ENCODE measurements around the gene SPOCK1.

SPOCK1 gene

DNA sequence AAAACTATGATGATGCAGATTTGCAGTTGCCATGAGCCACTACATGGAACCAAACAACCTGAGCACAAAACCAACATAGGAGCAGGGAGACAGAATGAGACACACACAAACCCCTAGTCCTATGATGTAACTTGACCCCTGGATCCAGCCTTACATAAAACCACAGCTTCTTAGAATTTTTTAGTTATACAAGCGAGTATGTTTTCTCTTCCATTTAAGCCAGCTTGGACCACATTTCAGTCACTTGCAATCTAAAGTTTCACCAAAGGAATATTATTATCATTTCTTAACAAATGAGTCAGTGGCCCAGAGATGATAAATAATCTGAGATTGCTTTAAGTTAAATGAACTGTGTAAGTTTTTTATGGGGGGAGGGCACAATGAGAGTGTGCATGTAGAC is 6.8 kb downstream of the SPOCK1 start:
- DNase-seq (ENCODE audit: low spot score): no peak

DNA sequence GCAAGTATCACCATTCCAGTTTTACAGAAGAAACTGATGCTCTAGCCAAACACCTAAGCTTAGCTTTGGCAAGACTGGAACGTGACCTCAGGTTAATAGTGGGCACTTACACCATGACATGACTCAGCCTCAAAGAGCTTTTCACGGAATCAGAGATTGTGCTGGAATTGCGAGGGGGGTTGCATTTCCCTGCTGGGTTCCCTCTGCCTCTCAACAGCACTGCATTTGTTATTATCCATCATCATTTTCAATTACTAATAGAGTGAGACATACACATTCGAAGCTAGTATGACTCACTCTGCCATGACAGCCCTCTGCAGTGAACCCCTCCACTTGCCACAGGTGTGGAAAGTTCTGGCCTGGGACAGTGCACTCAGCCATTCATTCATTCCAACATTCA is 8.0 kb downstream of the SPOCK1 start:
- DNase-seq (ENCODE audit: low spot score): no peak

DNA sequence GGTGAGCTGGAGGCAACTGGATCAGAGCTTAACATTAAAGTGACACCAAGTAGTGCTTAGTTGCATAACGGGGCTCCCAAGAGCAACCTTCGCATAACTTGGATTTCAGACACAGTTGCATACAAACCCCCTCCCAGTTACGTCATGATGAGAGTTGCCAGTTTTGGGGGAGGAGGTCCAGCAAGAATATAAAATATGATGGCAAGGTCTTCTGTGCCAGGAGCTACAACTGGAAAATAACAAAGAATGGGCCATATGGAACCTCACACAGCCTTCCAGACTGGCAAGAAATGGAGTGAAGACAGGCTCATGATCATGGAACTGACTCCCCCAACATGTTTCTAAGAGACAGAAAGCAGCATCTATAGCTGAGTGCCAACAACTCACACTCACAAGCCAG is 8.5 kb downstream of the SPOCK1 start:
- no peak for DNase-seq (ENCODE audit: low spot score)

DNA sequence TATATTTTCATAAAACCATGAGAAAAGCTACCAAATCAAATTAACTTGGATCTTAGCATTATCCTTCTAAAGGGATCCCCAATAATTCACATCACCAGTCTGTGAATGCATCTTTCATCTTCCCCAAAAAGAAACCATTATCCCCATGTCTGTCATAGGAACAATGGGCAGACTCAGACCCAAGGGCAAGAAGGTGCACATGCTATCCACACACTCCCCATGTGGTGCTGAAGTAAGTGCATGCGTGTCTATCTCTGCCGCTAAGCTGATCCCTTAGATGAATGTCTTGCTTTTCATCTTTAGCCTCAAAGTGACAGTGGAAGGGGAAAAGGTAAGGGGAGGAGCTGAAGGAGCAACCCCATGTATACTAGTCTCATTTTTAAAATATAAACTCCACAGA is 10.2 kb downstream of the SPOCK1 start:
- DNase-seq (ENCODE audit: low spot score): no peak

DNA sequence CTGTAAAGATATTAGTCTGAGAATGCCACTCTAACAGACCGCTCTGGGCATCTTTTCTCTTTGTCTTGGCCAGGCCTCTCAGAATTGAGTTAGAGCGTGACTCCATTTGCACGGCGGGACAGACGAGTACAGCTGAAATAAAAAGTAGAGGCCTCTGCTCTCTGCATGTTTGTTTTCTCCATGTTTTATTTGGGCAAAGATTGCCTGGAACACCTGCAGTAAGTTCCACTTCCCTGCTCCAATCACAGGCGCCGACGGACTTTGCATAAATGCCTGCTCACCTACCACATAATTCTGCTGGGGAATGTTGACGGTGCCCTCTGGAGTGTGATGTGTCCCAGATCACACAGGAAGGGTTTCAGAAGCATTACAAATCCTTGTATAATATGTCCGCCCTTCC is 10.6 kb downstream of the SPOCK1 start:
- DNase-seq (ENCODE audit: low spot score): no peak

DNA sequence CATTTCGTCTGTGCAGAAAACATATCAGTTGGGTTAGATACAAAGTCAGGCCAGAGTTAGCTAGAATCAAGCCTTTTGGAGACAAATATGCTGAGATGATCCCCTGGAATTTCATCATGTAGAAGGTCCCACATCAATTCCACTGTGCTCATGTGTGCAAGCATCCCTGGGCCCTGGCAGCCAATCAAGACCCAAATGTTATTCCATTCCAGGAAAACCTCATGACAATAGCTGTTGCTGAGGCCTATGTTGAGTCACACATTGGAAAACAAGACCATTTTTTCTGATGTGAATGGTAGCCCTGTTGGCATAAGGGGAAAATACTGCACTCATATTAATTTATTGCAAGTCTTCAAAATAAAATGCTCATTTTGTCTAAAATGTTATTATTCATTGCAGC is 11.5 kb downstream of the SPOCK1 start:
- peak; percentile 70 for DNase-seq (ENCODE audit: low spot score)

DNA sequence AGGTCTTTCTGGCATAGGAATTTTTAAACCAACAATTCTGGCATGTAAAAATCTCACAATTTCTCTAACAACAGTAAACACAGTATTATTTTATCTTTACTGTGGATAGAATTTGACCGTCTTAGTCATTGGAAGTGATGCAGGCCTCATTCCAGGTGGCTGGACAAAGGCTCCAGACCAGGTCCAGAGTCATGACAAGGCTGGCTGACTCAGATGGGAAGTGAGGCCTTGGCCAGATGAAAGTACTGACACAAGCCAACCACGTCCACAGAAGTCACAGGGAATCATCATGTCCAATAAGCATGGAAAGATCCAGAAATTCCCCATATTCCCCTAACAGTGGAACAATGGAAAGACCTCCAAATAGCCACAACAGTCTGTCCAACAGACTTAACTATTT is 12.4 kb downstream of the SPOCK1 start:
- DNase-seq (ENCODE audit: low spot score): no peak

DNA sequence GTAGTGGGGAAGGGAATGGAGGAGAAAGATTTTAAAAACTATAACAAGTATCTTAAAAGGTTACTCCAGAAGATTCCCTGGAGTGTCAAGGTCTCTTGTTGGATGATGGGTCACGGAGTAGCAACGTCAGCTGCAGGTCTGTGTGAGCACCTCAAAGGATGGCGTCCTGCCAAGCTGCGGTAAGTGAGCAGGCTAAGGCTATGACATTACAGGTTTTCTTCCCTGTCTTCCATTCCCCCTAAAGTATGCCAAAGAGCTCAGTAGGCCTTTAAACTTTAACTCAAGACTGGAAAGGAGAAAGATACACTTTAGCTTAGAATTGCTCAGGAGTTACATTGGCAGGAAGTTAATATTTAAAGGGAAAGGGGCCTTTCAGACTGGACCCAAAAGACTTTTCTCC is 17.5 kb downstream of the SPOCK1 start:
- no peak for DNase-seq (ENCODE audit: low spot score)

DNA sequence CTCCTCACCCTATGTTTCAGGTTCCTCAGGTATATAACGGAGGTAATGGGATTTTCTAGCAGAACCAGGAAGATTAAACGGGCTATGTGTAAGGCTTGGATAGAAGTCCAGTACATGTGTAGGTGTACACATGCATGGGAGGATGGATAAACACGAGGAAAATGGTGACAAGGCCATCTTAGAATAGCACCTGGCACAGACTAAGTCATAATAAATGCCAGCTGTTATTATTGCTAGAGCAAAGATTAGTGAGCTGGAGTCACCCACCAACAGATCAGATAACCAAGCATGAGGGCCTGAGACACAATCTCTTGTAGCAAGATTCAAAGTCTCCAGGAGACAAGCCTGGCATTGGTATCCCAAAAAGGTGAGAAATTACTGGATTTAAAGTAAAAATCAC is 21.1 kb downstream of the SPOCK1 start:
- DNase-seq (ENCODE audit: low spot score): no peak

DNA sequence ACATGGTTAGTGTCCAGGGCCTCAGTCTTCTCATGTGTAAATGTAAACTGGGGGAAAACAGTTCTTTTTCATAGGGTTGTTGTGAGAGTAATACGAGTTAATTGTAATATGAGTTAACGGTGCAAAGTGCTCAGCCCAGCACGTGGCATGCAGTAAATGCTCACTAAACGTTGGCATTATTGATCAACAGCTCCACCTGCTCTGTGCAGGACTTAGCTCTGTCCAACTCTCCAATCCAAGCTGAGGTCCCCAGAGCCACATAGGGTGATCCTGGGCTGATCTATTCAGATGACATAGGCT is 28.3 kb downstream of the SPOCK1 start:
- DNase-seq (ENCODE audit: low spot score): no peak

DNA sequence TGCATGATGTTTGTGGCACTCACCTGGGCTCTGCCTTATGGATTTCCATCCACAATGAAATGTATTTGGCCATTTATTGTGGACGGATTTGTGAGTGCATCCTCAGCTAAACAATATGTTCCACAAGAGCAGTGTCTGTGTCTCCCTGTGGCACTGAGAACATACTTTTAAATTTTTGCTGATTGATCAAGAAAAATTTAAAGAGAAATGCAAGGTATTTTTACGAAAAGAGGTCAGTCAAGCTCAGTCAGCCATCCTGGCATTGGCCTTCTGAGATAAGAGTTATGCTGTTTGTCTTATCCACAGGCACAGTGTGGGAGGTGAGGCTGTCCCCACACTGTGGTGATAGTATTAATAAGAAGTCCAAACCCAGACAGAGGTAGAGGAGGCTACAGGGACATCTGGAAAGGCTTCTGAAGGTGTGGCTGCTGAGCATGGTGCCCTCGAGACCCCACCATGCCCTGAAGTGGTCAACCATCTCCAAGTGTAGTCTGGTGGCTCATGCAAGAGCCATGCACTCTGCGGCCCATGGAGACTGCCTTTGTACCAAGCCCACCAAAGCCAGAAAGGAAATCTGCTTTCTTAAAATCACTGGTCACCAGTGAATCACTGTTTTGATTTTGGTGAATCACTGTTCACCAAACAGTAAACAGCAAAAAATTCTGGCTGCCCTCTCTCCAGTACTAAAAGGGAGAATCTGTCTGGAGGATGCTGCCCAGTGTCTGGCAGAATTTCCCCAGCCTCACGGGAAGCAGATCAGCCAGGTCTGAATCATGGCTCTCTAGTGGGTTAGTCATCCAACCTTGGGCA is 28.8 kb downstream of the SPOCK1 start:
- no peak for DNase-seq (ENCODE audit: low spot score)

DNA sequence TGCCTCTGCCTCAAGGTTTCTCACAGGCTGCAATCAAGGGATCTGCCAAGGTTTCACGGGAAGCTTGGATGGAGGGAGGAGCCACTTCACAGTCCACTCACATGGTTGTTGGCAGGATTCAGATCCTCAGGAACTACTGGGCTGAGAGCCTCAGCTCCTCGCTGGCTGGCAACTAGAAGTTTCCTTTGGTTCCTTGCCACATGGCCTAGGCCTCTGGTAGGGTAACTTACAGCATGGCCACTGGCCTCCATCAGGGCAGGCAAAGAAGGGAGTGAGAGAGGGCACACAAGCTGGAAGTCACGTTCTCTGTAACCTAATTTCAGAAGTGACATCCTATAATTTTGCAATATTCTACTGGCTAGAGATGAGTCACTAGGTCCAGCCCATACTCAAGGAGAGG is 32.2 kb downstream of the SPOCK1 start:
- peak; percentile 63 for DNase-seq (ENCODE audit: low spot score)

DNA sequence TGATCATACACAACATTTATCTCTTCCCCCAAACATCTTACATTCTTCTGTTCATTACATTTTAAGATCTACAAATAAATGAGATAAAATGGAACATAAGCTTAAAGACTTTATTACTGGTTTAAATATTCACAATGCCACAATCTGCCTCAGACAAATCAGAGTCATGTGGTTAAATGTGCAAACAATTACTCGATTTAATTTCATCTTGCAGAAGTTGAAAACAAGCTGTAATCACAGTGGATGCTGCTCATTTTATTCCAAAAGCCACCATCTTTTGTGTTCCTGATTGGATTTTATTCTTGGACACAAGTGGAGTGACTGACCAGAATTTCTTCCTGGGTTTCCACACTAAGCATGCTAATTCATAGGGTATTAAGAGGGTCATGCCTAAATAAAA is 33.2 kb downstream of the SPOCK1 start:
- DNase-seq (ENCODE audit: low spot score): no peak

DNA sequence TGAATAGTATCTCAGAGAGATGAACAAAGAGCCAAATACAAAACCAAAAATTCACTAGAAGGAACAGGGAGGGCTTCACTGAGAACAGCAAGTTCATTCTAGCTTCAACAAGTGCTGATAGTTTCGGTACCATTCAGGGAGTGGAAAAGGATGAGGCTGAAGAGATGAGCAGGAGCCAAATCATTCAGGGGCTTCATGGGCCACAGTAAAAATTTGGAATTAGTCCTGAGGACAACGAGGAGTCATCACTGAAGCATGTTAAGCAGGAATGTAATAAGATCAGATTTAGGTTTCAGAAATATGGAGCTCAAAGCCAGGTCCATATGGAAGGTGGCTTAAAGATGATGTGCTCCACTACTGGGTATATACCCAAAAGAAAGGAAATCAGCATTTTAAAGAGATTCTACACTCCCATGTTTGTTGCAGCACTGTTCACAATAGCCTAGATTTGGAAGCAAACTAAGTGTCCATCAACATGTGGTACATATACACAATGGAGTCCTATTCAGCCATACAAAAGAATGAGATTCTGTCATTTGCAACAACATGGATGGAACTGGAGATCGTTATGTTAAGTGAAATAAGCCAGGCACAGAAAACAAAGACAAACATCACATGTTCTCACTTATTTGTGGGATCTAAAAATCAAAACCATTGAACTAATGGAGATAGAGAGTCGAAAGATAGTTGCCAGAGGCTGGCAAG is 36.2 kb downstream of the SPOCK1 start:
- peak; percentile 85 for DNase-seq (ENCODE audit: low spot score)

DNA sequence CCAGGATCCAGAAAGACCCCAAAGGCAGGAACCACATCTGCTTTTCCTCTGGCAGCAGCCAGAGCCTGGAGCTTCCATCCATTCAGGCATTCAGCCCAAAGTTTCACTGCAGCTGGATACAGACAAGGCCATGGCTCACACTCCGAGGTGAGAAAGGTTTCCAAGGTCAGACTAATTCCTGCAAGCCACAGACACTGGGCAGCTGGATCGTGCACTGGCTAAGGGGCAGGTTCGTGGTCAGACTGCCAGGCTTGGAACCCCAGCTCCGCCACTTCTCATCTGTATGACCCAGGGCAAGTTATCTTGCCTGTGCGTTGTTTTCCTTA is 36.9 kb downstream of the SPOCK1 start:
- no peak for DNase-seq (ENCODE audit: low spot score)

DNA sequence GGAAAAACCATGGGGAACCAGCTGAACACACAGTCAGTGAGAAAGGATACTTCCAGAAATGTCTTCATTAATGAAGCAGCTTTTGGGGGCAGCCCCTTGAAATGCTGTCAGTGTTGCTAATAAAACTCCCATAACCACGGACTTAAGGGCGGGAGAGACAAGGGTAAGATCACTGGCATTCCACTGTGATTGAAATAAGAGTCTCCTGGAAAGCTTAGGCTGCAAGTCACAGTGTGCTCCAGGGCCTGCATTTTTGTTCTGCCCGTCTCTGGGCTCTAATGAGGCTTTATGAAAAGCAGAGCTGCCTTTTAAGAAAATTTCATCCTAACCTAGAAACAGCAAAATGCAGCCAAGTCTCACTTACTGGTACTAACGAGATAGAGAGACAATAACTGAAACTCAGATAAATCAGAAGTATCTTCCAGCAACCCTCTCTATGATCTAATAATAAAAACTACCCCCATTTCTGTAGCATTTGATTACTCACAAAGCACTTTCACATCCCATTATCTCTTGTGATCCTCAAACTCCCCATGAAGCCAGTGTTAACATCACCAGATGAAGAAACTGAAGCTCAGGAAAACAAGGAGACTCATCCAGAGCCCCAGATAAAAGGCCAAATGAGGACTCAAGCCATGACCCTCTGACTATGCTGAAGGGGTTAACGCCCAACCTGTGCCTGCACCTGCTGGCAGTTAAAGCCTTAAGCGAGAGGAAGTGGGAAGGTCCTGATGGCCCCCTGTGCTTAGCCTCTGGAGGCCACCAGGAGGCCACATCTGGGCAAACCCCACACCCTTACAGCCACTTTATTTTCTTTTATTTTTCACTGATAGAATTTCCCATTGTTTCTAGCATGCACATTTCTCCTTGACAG is 37.5 kb downstream of the SPOCK1 start:
- DNase-seq (ENCODE audit: low spot score): no peak

DNA sequence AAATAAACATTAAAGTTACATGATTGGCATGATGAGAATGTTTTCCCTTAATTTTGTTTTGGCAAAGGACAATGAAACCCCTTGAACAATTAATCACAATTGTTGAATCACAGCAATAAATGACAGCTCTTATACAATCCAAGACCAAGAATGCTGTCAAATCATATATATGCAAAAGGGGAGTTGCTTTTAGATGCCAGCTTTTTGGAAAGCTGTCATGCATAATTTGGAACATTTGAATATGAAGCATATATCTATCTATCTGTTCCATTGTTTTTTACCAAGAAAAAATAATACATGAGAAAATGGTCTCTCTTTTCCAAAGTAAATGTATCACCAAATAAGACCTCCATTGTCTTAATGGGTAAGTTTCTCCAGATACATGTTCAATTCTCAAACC is 44.5 kb downstream of the SPOCK1 start:
- DNase-seq (ENCODE audit: low spot score): no peak

DNA sequence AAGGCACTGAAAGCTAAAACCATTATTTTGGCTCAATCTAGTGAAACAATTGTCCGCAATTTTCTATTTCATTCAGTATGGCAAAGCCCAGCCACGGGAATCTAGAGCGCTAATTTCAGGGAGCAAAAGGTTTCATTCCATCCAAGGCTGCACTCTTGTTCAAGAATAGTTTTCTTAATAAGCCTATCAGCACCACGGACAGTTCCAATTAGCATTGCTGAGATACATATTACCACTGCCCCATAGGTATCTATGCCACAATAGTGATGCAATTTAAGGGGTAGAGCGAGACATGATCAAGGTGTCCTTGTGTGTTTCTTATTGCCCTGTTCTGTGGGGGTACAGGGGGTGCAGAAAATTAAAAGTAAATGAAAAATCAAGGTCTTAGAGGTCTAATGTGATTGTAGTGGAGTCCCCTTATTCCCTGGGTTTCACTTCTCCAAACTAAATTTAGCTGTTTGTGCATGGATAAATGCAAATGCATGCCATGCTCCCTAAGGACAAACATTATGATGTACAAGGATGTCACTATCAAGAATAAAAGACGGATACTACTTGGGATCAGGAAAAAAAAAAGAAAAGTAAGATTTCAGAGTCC is 45.5 kb downstream of the SPOCK1 start:
- DNase-seq (ENCODE audit: low spot score): no peak

DNA sequence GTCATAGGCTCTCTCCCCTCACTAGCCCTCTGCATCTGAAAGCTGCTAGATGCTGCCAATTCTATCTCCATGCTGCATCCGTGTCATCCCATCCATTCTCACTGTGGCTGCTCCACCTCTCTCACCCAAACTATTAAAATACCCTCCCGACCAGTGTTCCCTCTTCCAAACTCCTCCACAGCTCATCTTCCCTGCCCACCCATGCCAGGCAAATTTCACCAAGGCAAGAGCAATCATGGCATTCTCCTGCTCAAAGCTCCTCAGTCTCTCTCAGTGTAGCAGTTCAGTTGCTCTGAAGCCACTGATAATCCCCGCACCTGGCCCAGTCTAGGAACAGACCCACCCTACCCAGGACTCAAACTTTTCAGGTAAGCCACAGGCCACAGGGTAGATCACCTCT is 48.4 kb downstream of the SPOCK1 start:
- peak; percentile 34 for DNase-seq (ENCODE audit: low spot score)

DNA sequence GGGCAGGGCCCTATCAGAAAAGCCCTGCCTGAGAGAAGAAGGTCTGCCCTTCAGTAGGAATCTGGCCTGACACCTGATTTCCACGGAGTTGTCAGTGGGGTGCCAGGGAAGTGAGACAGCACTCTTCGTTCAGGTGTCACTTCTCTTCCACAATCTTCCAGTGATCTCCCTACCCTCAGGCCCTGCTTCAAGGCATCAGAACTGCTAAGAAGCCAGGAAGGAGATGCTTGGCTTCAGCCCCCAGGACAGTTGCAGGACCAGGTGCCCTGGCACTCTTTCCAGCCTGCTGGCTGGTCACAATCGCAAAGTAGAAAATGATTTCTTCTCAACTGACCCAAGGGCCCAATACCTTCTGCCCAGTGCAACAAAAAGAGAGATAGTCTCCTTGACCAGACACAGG is 50.3 kb downstream of the SPOCK1 start:
- no peak for DNase-seq (ENCODE audit: low spot score)

DNA sequence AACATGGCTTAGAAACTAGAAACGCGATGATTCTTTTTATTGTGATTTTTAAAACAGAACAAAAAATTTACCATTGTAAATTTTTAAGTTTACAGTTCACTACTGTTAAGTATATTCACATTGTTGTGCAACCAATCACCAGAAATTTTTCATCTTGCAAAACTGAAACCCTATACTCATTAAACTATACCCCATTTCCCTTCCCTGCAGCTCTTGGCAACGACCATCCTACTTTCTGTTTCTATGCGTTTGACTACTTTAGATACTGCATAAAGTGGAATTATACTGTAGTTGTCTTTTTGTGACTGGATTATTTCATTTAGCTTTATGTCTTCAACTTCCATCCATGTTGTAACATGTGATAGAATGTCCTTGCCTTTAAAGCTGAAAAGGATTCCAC is 52.5 kb downstream of the SPOCK1 start:
- no peak for DNase-seq (ENCODE audit: low spot score)

DNA sequence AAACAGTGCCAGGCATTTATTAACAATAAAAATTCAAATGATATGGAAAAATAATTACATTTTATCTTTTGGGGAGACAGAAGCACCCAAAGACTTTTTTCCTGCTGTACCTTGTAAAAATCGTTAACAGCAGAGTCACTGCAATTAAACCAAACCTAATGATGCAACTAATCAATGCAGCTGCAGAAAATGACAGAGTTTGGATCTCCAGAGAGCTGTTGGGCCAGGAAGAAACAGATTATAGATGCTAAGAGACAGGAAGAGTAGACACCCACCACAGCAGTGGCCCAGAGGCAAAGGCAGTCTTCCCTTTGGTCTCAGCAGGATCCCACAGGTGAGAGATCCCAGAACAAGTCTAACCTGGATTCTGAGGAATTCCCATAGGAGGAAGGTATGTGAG is 53.0 kb downstream of the SPOCK1 start:
- DNase-seq (ENCODE audit: low spot score): no peak

DNA sequence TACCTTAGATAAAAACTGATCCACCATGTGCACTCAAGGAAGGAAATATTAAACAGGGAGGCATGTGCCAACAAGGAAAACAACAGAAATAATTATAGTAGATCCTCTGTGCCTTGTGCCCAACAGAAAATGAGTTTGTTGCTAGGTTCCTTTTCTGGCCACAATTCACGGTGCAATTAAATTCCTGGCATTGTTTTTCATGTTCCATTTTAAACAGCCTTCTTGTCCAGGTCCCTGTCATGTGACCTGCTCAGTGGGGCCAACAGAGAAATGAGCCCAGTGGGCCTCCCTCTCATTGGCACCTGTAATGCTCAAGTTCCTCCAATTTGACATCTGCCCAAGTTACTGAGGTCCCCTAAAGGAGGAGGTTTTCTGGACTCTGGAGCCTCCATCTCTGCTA is 56.5 kb downstream of the SPOCK1 start:
- peak; percentile 48 for DNase-seq (ENCODE audit: low spot score)
